ENCODE measurements around the gene ACSL4.

Gene ACSL4

DNA sequence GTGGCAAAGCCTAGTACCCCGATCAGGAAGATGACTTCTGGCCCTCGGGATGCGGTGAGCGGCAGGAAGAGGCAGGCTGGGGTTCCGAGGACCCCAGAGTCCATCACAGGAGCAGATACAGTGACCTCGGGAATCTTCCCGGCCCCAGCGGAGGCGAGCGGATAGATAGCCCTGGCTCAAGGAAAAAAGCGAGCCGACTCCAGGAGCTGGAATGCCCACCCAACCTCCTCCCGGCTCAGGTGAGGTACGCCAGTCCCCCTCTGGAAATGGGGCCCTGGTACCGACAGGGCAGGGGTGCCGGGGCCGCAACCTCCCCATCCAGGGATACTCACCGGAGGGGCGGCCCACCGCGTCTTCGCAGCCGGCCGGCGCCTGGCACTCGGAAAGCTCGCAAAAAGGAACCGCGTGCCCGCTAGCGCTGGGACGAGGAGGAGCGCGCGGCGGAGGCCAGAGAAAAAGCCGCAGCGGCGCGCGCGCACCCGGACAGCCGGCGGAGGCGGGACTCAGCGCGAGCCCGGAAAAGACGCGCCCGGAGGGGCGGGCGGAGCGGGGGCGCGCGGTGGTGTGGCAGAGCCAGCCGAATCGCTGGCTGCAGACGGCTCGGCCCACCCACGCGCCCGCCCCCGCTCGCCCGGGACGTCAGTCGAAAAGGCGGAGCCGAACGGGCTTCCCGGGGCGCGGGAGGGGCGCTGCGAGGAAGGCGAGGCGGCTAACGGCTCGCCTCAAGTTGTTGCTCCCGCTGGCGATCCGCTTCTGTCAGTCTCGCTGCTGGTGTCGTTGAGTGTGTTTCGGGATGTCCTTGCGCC, at the start of gene ACSL4:
TSS of gene ACSL4 (minus strand) at position 451 of the 806 bp plus-strand sequence. CDS start 49,894 bp downstream, outside the sequence.
- ChIA-PET POLR2A (interaction anchor here (1.1 to 1.6 kb wide), 5 partner anchors 13 to 95 kb away, joined by 3 to 5 read pairs (median 4); no protein-coding TSS in a partner anchor), CTCF (interaction anchor here (0.7 to 2.9 kb wide), 5 partner anchors 13 to 158 kb away, joined by 3 to 7 read pairs (median 5); no protein-coding TSS in a partner anchor)
- no peak for TF ChIP-seq SP1 (IDR thresholded peaks at IDR 0.05)
- TF ChIP-seq L3MBTL2 (conservative IDR thresholded peaks at IDR 0.05), result peak; percentile 94
- TF ChIP-seq BHLHE40 (IDR thresholded peaks at IDR 0.05; ENCODE audit: borderline replicate concordance), result no peak
- no peak for TF ChIP-seq ZNF384 (IDR thresholded peaks at IDR 0.05)
- TF ChIP-seq, protein P1, sequence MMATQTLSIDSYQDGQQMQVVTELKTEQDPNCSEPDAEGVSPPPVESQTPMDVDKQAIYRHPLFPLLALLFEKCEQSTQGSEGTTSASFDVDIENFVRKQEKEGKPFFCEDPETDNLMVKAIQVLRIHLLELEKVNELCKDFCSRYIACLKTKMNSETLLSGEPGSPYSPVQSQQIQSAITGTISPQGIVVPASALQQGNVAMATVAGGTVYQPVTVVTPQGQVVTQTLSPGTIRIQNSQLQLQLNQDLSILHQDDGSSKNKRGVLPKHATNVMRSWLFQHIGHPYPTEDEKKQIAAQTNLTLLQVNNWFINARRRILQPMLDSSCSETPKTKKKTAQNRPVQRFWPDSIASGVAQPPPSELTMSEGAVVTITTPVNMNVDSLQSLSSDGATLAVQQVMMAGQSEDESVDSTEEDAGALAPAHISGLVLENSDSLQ (IDR thresholded peaks at IDR 0.05), result no peak
- DNase-seq (ENCODE audit: extremely low spot score), result peak; percentile 87

DNA sequence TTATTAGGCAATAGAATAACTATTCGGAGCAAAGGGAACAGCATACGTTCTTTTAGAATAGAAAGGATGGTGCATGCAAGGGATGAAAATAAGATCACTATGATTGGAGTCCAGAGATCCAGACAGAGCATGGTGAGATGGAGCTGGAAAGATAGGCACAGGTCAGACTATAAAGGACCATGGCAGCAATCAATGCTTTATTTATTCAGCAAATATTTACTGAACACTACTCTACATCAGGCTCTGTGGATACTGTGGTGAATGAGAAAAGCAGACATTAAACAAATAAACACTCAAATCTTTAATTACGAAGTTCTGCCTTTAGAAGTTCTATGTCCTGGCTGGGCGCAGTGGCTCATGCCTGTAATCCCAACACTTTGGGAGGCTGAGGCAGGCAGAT, 44.7 kb upstream of the ACSL4 start:
- POLR2A ChIA-PET, result no interaction called here
- TF ChIP-seq HDGF (IDR thresholded peaks at IDR 0.05; ENCODE audit: borderline replicate concordance), result no peak
- TF ChIP-seq ZNF384 (IDR thresholded peaks at IDR 0.05), result no peak
- no peak for TF ChIP-seq L3MBTL2 (conservative IDR thresholded peaks at IDR 0.05)
- TF ChIP-seq, protein P1 (IDR thresholded peaks at IDR 0.05), result no peak
- no peak for TF ChIP-seq CTBP1 (IDR thresholded peaks at IDR 0.05; ENCODE audit: borderline replicate concordance)
- no peak for TF ChIP-seq NFRKB (IDR thresholded peaks at IDR 0.05)
- TF ChIP-seq TARDBP (IDR thresholded peaks at IDR 0.05), result no peak
- TF ChIP-seq FOXA1 (IDR thresholded peaks at IDR 0.05), result no peak
- TF ChIP-seq FOXM1 (IDR thresholded peaks at IDR 0.05; ENCODE audit: borderline replicate concordance), result no peak
- TF ChIP-seq FOXK2 (IDR thresholded peaks at IDR 0.05), result no peak
- no peak for TF ChIP-seq SP1 (IDR thresholded peaks at IDR 0.05)
- no peak for DNase-seq (ENCODE audit: extremely low spot score)
- CTCF ChIA-PET, result no interaction called here

DNA sequence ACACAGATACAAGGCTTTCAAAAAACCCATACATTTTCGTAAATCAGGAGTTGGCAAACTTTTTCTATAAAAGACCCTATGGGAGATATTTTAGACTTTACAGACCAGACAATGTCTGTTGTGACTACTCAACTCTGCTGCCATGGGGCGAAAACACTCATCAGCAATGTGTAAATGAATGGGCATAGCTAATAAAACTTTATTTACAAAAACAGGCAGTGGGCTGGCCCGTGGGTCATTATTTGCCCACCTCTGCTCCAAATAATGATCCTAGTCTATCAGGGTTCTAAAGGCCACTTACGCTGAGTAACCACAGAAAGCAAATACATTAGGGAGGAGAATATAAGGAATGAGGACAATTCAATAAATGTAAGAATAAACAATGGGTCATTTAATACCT, 43.9 kb upstream of the ACSL4 start:
- CTCF ChIA-PET, result no interaction called here
- DNase-seq (ENCODE audit: extremely low spot score), result no peak

DNA sequence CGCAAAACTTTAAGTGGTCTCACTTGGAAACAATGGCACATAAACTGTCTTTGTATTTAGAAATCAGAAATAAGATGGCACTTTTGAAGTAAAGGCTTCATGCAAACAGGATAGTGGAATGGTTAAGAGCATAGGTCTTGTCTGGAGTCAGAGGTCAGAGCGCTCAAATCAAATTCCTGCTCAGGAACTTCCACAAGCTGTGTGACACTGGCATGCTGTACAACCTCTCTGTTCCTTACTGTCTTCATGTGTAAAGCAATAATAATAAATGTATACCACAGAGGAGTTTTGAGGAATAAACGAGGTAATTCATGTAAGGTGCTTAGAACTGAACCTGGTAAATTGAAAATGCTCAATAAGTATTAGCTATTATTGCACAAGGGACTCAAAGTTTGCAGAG, 43.4 kb upstream of the ACSL4 start:
- DNase-seq (ENCODE audit: extremely low spot score), result no peak
- TF ChIP-seq ELF4 (IDR thresholded peaks at IDR 0.05) (no peak), TARDBP (IDR thresholded peaks at IDR 0.05) (no peak), FOXA1 (IDR thresholded peaks at IDR 0.05) (no peak), ZNF384 (IDR thresholded peaks at IDR 0.05) (no peak), L3MBTL2 (conservative IDR thresholded peaks at IDR 0.05) (no peak), HDGF (IDR thresholded peaks at IDR 0.05; ENCODE audit: borderline replicate concordance) (no peak), LEF1 (IDR thresholded peaks at IDR 0.05; ENCODE audit: borderline replicate concordance) (no peak), SP1 (IDR thresholded peaks at IDR 0.05) (no peak), NFRKB (IDR thresholded peaks at IDR 0.05) (no peak), CTBP1 (IDR thresholded peaks at IDR 0.05; ENCODE audit: borderline replicate concordance) (no peak), SUZ12 (IDR thresholded peaks at IDR 0.05) (no peak), FOXM1 (IDR thresholded peaks at IDR 0.05; ENCODE audit: borderline replicate concordance) (no peak), BHLHE40 (IDR thresholded peaks at IDR 0.05; ENCODE audit: borderline replicate concordance) (no peak), ARNT (IDR thresholded peaks at IDR 0.05) (no peak), FOXK2 (IDR thresholded peaks at IDR 0.05) (no peak)
- TF ChIP-seq, protein P1 (IDR thresholded peaks at IDR 0.05), result no peak
- CTCF ChIA-PET, result interaction anchor here (0.6 kb wide), 1 partner anchor 114 kb away, joined by 3 read pairs; no protein-coding TSS in a partner anchor
- POLR2A ChIA-PET, result no interaction called here

More for the DNA sequence above, 43.9 kb upstream of the ACSL4 start:
- POLR2A ChIA-PET, result no interaction called here
- no peak for TF ChIP-seq ELF4 (IDR thresholded peaks at IDR 0.05)
- no peak for TF ChIP-seq ZNF384 (IDR thresholded peaks at IDR 0.05)
- no peak for TF ChIP-seq FOXA1 (IDR thresholded peaks at IDR 0.05)
- TF ChIP-seq, protein P1 (IDR thresholded peaks at IDR 0.05), result no peak
- TF ChIP-seq LEF1 (IDR thresholded peaks at IDR 0.05; ENCODE audit: borderline replicate concordance), result no peak
- no peak for TF ChIP-seq CTBP1 (IDR thresholded peaks at IDR 0.05; ENCODE audit: borderline replicate concordance)
- TF ChIP-seq SUZ12 (IDR thresholded peaks at IDR 0.05), result no peak
- TF ChIP-seq FOXM1 (IDR thresholded peaks at IDR 0.05; ENCODE audit: borderline replicate concordance), result no peak
- no peak for TF ChIP-seq L3MBTL2 (conservative IDR thresholded peaks at IDR 0.05)
- no peak for TF ChIP-seq SP1 (IDR thresholded peaks at IDR 0.05)
- TF ChIP-seq BHLHE40 (IDR thresholded peaks at IDR 0.05; ENCODE audit: borderline replicate concordance), result no peak

DNA sequence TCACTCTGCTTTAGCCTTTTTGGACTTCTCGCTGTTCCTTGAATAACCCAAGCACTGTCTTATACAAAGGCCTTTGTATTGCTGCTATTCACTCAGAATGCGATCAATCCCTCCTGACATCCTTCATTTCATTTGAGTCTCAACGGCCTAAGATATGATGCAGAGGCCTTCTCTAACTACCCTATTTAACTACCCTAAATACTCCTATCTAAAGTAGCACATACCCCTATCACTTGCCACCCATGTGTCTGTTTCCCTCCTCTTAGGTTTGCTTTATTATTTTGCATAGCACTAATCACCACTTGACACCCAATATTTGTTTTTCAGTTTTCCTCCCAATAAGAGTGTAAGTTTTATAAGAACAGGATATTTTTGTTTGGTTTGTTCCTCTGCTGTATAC, 42.3 kb upstream of the ACSL4 start:
- TF ChIP-seq L3MBTL2 (conservative IDR thresholded peaks at IDR 0.05) (no peak), FOXA1 (IDR thresholded peaks at IDR 0.05) (no peak), CTBP1 (IDR thresholded peaks at IDR 0.05; ENCODE audit: borderline replicate concordance) (no peak), LEF1 (IDR thresholded peaks at IDR 0.05; ENCODE audit: borderline replicate concordance) (no peak)
- ChIA-PET POLR2A (no interaction called here), CTCF (no interaction called here)
- no peak for DNase-seq (ENCODE audit: extremely low spot score)

DNA sequence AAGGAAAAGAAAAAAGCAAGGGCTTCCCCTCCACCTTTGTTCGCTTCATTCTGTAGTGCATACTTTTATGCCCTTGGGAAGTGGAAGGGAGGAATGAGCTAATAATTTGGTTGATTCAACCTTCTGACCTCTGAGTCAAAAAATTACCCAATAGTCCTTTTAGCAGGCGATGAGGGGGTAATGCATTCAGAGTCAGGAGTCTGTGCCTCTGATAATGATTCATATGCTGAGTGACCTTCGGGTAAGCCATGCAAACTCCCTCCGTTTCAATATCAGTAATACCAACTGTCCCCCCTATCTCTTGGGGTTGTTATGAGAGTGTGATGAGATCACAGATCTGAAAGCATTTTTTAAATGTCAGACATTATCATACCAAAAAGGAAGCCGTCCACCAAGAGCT, 41.6 kb upstream of the ACSL4 start:
- CTCF ChIA-PET, result no interaction called here
- no peak for TF ChIP-seq TARDBP (IDR thresholded peaks at IDR 0.05)
- TF ChIP-seq FOXA1 (IDR thresholded peaks at IDR 0.05), result no peak
- no peak for TF ChIP-seq ARNT (IDR thresholded peaks at IDR 0.05)
- TF ChIP-seq SP1 (IDR thresholded peaks at IDR 0.05), result no peak
- no peak for TF ChIP-seq SUZ12 (IDR thresholded peaks at IDR 0.05)
- TF ChIP-seq BHLHE40 (IDR thresholded peaks at IDR 0.05; ENCODE audit: borderline replicate concordance), result no peak
- TF ChIP-seq, protein P1 (IDR thresholded peaks at IDR 0.05), result no peak
- TF ChIP-seq FOXK2 (IDR thresholded peaks at IDR 0.05), result no peak
- no peak for TF ChIP-seq ZNF384 (IDR thresholded peaks at IDR 0.05)
- no peak for DNase-seq (ENCODE audit: extremely low spot score)
- POLR2A ChIA-PET, result no interaction called here
